Peyer's patch (tissue), 4 donors: Measurements from ENCODE around the gene OR5D16.
"Not testable (repeated sequence)": the region's sequence is repeated elsewhere in the genome, so short reads cannot be mapped to it uniquely, and the experiment has no call there.

Experiments used
- CTCF ChIP-seq, 6 experiments: fragments of 450-650 bp in 4 of 6; fragments of 200-600 bp in 2 of 6; sonication (generic) in 1 of 6; IDR thresholded peaks; one replicate each; pipeline ENCODE4 v1.5.1; 2017 to 2019; ENCODE audit warnings: antibody characterized with exemption in 6 of 6, mild to moderate bottlenecking in 3 of 6, moderate library complexity in 1 of 6
- POLR2A ChIP-seq, 2 donors: fragments of 450-650 bp; IDR thresholded peaks; one replicate each; pipeline ENCODE4 v1.5.1; 2017; ENCODE audit warnings: antibody characterized with exemption in 2 of 2, mild to moderate bottlenecking in 2 of 2, moderate library complexity in 2 of 2

DNA sequence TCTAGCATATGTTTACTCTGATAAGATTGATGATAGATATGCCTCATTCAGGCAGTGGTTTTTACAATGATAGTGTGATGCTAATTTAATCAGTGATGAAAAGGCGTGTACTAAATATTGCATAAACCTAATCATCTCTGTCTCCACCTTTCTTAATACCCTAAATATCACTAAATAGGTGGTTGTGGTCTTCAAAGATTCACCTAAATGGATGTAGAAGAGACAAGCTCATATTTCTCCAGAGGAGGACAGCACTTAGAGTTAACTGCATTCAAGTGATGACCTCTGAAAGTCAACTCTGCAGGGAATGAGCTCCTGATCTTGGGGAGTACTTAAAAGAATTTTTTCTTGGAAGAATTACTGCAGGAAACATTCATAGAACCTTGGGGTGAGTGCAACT lies 44.4 kb downstream of the OR5D16 start, which contains the start of gene TRIM51:
- not testable (repeated sequence) for TF ChIP-seq CTCF, POLR2A (IDR thresholded peaks at IDR 0.05)
